HG02678 (cell line): Measurements from ENCODE around the gene RNASEL.

ENCODE experiments used
- ATAC-seq: cut with Tn5 transposase; IDR thresholded peaks from one replicate; pipeline ENCODE4 v1.9.1; 2021; ENCODE audit warnings: mild to moderate bottlenecking, moderate library complexity; ENCODE audit not compliant: unreplicated experiment

RNASEL gene

GRCh38 chr1:182601913-182602312 is 12.9 kb upstream of the RNASEL start:
- ATAC-seq = no peak

DNA sequence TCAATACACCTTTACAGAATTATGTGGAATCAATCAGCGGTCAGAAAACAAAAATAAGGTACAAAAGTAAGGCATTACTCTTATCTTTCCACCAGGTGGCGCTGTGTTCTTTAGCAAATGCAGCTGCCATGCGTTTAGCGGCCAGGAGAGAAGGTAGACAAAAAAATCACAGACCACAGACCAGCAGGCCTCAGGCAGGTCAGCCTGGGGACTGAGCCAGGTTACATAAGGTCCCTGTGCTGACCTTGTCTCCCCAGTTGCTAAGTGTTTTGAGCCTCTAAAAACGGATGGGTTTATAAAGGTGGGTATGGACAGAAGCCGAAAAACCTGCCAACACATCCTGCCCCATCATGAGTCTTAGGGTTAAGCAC is 12.3 kb upstream of the RNASEL start:
- ATAC-seq = no peak

DNA sequence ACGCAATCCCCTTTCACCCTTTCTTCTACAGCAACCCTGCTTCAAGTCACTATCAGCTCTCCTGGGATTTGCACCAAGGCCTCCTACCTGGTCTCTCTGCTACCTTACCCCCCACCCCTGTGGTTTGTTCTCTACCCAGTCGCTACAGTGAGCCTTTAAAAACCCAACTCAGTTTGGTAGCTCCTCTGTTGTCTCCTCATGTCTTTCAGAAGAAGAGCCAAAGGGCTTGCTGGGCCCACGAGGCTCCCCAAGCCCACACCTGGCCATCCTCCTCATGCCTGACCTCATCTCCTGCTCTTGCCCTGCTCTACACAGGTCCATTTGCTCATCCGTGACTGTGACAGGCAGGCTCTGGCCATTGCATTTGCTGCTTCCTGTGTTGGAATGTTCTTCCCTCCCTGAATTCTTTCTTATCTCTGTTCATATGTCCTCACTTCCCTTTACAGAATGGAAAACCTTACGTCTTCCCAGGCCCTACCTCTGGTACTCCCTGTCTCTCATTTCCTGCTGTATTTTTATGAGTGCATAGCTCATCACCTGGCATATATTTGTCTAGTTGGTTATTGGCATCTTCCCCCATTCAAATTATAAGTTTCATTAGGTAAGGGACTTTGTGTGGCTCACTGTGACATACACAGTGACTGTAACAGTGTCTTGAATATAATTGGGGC is 11.8 kb upstream of the RNASEL start:
- ATAC-seq = no peak

DNA sequence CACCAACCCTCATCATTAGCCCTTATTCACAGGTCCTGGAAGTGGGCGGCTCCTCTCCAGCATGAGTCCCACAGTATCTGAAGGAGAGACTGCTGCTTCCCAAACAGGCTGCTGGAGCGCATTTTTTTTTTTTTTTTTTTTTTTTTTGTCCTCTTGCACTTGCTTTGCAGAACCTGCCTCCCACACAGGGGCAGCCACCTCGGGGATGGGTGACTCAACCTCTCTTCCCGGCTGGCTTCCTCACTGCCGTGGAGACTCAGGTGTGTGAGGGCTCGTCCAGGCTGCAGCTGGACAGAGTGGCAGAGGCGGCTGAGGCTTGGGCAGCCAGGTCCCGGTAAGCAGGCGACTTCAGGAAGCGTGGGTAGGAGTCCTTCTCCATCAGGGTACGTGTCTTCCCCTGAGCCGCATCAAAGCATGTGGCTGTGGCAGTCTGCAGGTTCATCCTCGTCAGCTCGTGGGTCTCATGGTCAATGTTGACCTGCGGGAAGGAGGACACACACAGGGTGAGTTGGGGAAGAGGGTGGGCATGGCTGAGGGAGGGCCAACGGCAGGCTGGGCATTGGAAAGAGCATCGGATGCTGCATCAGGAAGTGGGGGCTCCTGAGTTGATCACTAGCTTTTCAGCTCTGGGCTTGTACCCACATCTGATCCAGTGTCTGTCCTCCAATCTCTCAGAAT is 11.1 kb upstream of the RNASEL start:
- no peak for ATAC-seq

GRCh38 chr1:182599339-182599738 is 10.3 kb upstream of the RNASEL start:
- no peak for ATAC-seq

GRCh38 chr1:182598296-182598695 is 9.2 kb upstream of the RNASEL start:
- no peak for ATAC-seq

DNA sequence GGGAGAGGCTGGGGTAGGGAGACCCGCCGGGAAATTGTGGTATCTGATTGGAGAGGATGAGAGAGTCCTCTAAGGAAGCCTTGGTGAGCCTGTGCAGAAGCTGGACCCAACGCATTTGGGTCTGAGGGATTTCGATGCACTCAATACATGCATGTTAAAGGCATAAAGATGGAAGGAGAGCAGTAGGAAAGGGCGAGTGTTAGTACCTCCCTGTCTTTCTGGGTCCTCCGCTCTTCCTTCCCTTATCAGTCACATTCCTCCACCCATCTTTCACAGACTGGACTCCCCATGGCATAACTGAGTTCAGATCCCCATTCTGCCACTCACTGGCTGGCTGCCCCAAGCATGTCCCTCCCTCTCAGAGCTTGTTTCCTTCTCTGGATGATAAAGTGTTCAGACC is 7.9 kb upstream of the RNASEL start:
- no peak for ATAC-seq

GRCh38 chr1:182595641-182596240 is 6.7 kb upstream of the RNASEL start:
- ATAC-seq = peak; percentile 54

DNA sequence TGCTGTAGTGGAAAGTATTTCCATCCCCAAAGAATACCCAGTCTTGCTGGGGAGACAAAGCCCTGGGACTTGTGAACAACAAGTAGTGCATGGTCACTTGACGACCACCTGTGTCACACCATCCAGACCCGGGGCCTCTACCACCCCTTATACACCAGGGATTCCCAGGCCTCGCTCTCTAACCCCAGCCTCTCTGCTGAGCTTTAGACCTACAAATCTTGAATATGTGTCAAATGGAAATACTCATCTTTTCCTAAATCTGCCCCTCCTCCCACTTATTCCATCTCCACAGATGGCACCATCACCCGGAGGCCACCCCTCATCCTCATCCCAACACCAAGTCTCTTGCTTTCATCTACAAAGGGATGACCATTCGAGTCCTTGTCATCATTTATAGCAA is 875 bp upstream of the RNASEL start:
- no peak for ATAC-seq

- ATAC-seq = no peak
Measured at GRCh38 chr1:182589520-182589919, 464 bp upstream of the RNASEL start.

DNA sequence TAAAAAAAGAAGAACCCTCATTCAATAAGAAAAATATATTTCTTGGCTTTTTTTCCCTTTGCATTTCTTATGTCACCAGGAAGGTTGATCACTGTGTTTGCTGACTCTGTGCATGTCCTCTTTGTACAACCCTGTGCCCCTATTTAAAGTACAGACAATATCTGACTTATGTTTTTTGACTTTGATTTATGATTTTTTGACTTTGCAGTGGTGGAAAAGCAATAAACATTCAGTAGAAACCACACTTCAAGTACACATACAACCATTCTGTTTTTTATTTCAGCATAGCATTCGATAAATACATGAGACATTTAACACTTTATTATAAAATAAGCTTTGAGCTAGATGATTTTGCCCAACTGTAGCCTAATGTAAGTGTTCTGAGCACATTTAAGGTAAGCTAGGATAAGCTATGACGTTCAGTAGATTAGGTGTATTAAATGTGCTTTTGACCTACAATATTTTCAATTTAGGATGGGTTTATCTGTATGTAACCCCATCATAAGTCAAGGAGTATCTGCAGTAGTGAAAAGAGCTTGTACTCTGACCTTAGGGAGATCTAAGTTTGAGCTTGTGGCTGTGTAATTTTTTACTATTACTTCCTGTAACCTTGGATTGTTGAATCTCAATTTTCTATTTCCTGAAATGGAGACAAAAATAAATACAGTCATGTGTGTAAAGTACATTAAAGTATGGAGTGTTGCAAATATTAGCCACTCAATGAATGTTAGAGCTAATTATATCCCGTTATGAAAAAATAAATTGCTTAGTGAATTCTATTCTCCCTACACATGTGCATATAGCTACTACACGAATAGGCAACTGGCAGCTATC is 1.2 kb downstream of the RNASEL start:
- ATAC-seq = peak; percentile 11

DNA sequence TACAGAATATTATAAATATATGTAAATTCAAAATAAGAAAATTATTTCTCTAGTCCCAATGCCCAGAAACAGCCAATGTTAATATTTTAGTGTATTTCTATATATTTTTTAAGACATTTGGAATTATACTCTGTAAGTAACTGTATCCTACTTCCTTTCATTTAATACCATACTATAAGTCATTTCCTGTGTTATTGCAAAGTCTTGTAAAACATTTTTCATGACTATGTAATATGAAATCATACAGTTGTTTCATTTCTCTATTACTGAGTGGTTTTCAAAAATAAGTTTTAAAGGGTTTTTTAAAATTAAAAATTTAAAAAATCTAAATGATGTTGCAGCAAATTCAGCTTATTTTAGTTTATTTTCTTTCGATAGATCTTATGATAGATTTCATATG is 2.0 kb downstream of the RNASEL start:
- no peak for ATAC-seq

DNA sequence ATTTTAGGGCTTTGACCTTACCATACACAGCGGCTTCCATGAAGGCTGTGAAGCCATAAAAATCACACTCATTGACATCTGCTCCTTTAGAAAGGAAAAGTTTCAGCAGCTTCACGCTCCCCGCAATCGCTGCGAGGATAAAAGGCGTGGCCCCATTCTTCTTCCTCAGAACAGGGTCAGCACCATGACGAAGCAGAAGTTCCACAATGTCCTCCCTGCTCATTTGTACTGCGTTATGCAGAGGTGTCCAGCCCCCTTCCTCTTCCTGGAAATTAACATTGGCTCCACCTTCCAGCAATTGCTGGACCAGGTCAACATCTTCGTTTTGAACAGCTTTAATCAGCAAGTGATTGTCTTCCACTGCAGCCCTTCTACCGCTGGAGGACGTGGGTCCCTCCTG is 2.7 kb downstream of the RNASEL start:
- no peak for ATAC-seq

GRCh38 chr1:182584746-182585145 is 4.3 kb downstream of the RNASEL start:
- ATAC-seq = no peak

- ATAC-seq = no peak
Measured at GRCh38 chr1:182580736-182581135, 8.3 kb downstream of the RNASEL start.

GRCh38 chr1:182575540-182576149 is 13.4 kb downstream of the RNASEL start:
- ATAC-seq = no peak

DNA sequence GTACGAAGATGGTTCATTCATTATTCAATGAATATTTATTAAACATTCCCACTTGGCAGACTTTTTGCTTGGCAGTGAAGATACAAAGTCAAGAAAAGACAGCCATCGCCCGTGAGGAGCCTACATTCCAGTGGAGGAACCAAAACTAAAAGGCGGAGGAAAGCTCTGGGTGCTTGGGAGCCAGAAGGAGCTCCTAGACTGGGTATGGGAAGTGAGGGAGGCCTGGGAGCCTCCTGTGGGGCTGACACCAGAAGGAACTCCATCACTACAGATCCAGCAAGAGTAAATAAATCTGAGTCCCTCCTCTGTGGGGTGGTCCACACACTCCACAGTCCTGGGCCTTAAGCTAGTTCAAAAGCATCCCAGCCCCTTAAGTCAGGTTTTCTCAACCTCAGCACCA is 14.9 kb downstream of the RNASEL start:
- ATAC-seq = no peak

- no peak for ATAC-seq
Measured at GRCh38 chr1:182570611-182570970, 18.5 kb downstream of the RNASEL start.

DNA sequence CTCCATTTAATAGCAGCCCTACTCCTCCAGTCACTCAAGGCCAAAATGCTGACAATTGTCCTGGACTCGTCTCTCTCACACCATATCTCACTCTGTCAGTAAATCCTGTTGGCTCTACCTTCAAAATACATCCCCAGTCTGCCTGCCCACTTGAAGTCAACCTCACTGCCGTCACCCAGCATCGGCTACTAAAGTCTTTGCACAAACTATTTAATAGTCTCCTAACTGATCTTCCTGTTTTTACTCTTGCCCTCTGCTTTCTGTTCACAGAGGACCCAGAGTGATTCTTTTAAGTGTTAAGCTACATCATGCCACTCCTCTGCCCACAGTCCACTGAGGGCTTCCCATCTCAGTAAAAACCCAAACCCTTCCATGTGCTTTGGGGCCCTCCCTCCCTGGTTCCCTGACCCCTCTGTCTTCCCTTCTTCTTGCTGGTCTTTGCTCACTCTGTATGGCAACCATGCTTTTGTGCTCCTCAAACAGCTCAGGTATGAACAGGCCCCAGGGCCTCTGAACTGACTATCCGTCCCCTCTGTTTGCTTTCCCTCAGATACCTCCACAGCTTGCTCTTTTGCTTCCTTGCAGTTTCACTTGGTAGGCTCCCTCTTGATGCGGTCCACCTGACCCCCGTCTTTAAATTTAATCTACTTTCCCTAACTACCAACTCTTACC is 19.0 kb downstream of the RNASEL start:
- ATAC-seq = no peak

GRCh38 chr1:182568647-182569284 is 20.3 kb downstream of the RNASEL start:
- ATAC-seq = no peak
